HG03139 (cell line): ENCODE measurements around the gene RPL3.
"Not testable (repeated sequence)": the region's sequence is repeated elsewhere in the genome, so short reads cannot be mapped to it uniquely, and the experiment has no call there.

Experiments
- ATAC-seq: cut with Tn5 transposase; IDR thresholded peaks from one replicate; pipeline ENCODE4 v1.9.1; 2021; ENCODE audit not compliant: unreplicated experiment

Gene RPL3

GRCh38 chr22:39352306-39352891, 33.0 kb upstream of the RPL3 start:
- no peak for ATAC-seq

DNA sequence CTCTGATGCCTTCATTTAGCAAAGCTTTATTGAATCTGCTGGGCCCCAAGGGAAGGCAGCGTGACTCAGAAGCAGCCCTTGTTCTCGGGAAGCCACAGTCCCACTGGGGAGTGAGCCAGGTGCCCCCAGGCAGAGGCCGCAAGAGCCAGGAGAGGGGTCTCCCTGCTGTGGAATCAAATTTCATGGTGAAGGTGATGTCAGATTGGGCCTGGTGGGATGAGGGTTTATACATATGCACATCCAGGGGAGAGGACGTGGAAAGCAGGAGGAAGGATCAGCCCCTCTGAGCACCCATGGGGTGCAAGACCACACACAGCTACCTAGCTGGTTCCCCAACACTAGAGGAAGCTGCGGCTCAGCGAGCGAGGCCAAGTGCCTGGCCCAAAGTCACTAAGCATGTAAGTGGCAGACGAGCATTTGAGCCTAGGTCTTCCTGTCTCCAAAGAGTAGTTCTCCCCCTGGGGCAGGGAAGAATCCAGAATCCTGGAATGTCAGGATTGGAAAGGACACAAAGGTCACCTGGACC, 32.3 kb upstream of the RPL3 start:
- no peak for ATAC-seq

GRCh38 chr22:39350757-39351688, 31.6 kb upstream of the RPL3 start:
- ATAC-seq, result no peak

- no peak for ATAC-seq
Observed at GRCh38 chr22:39349967-39350726, 30.7 kb upstream of the RPL3 start, which contains the start of gene SYNGR1. SYNGR1 (plus strand) TSS chr22:39349991; CDS start chr22:39350011, 20 bp downstream.

DNA sequence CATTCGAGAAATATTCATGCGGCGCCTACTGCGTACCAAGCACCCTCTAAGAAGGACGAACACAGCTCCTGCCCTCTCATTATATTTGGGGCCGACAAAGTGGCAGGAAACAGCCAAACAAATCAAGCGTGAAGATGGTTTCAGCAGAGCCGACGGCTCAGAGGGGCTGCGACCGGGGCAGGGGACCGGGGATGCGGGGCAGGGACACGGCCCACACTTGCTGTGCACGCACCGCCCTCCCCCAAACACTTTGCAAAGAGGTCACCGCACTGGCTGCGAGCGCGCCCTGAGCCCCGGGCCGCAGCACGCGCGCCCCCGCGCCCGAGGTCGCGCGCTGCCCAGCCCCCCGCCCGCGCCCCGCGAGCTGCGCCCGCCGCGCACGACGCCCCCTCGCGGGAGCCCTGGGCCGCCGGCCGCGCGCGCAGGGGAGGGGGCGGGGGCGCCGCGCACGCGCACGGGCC, 30.1 kb upstream of the RPL3 start:
- no peak for ATAC-seq

DNA sequence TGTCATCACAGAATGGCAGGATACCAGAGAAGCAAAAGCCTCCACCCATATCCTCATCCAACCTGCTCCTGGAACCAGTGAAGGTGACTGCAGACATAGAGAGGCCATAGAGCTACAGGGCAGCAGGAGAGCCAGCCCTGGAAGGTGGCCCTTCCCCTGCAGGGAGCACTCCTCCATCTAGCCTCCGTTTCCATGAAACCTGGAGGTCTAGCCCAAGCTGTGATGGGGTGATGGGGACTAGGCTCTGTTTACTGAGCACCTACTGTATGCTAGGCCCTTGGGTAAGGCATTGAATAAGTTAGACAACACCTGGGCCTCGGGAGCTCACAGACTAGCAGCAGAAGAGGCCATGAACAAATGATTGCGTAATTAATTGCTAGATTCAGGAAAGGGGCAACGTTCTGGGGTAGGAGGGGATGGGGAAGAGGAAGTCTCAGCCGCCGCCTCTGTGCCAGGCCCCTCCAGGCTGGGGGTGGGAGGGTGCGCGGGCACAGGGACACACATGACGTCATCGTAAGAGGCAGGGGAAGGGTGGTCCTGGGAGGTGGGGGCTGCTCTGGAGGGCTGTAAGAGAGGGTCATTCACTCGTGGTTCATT, 29.6 kb upstream of the RPL3 start:
- no peak for ATAC-seq

GRCh38 chr22:39345231-39345630, 25.8 kb upstream of the RPL3 start:
- ATAC-seq, result no peak

DNA sequence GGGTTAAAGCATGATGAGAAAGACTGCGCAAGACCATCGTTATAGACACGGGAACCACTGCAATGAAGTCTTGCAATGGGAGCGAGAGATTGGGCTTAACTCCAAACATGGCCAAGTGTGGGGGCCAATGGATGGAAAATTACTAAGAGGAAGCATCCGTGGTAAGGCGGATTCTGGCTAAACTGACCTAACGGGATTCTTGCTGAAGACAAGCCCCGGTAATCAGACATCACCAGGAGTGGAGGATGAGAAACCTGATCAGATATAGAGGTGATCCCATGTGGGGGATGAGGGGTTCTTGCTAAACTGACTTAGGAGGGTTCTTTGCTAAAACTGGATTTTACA, 24.6 kb upstream of the RPL3 start:
- ATAC-seq, result no peak

DNA sequence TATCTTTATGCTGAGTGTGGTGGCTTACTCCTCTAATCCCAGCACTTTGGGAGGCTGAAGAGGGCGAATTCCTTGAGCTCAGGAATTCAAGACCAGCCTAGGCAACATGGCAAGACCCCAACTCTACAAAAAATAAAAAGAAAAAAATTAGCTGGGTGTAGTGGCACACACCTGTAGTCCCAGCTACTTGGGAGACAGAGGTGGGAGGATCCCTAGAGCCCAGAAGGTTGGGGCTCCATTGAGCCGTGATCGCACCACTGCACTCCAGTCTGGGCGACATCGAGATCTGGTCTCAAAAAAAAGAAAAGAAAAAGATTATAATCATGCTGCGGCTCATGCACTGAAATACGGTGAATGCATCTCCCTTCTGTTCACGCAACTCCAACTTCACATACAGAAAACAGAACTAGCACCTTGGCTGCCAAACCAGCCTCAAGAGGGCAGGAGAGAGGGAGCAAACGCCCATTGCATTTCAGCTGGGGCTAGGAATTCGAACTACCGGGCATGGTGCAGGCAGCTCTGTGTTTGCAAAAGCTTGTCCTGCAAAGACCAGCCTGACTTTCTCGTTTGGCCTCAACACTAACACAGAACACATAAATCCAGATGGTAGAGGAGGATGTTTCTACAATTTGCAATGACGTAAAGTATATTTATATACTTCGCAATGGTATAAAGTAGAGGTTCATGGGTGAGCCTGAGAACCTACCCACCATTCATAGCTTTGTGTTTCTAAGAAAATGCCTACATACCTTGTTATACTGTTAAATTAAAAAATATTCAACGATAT, 24.0 kb upstream of the RPL3 start:
- ATAC-seq, result no peak

DNA sequence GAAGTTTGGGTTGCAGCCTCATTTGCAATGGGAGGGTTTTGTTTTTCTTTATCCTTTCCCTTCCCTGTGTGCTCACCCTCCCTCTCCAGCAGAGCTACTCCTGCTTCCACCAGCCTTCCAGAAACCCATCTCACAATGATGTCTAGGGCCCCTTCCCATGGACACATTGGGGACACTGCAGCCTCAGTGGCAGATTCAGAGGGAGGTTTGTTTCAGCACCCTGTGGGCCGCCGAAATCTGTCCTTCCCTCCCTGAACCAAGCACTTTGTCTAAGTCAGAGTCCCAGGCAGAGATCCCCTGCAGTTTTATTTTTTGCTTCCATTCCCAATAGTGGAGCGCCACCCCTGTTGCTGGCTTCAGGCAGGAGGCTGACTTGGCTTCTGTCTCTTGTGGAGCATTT, 21.8 kb upstream of the RPL3 start:
- ATAC-seq, result no peak

DNA sequence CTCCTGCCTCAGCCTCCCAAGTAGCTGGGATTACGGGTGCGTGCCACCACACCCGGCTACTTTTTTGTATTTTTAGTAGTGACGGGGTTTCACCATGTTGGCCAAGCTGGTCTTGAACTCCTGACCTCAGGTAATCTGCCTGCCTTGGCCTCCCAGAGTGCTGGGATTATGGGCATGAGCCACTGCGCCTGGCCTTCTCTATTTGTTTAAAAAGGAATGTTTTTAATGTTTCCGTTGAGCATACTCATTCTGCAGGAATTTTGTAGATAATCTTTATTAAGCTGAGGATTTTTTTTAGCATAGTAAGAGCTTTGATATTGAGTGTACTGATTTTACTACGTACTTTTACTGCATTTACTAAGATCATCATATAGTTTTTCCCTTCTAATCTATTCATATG, 20.4 kb upstream of the RPL3 start:
- ATAC-seq, result not testable (repeated sequence)

DNA sequence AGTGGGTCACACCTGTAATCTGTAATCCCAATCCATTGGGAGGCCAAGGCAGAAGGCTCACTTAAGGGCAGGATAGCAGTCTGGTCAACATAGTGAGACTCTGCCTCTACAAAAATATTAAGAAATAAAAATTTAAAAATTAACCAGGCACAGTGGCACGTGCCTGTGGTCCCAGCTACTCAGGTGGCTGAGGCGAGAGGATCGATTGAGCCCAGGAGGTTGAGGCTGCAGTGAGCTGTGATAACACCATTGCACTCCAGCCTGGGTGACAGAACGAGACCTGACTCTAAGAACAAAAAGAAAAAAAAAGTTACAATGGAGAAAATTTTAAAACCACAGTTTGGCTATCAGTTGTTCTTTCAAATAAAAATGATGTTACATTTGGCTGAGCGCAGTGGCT, 17.0 kb upstream of the RPL3 start:
- no peak for ATAC-seq

DNA sequence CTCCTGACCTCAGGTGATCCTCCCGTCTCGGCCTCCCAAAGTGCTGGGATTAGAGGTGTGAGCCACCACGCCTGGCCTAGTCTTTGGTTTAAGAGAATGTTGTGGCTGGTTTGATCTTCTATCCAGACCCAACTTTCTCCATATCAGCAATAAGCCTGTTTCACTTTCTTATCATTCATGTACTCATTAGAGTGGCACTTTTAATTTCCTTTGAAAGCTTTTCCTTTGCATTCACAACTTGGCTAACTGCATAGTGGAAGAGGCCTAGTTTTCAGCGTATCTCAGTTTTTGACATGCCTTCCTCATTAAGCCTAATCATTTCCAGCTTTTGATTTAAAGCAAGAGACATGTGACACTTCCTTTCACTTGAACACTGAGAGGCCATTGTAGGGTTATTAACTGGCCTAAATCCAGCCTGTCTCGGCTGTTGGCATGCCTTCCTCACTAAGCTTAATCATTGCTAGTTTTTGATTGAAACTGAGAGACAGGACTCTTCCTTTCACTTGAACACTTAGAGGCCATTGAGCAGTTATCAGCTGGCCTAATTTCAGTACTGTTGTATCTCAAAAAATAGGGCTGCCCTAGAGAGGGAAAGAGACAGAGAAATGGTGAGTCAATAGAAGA, 13.1 kb upstream of the RPL3 start:
- no peak for ATAC-seq

DNA sequence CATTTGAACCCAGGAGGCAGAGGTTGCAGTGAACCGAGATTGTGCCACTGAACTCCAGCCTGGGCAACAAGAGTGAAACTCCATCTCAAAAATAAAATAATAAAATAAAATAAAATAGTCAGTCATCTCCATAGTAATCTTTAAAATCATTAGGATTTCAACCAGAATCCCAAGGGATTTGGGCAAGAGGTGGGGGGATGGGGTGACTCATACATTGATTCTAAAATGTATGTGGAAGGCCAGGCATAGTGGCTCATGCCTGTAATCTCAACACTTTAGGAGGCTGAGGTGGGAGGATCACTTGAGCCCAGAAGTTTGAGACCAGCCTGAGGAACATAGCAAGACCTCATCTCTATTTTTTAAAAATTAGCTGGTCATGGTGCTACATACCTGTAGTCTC, 11.1 kb upstream of the RPL3 start:
- ATAC-seq, result not testable (repeated sequence)

GRCh38 chr22:39327995-39328754, 8.8 kb upstream of the RPL3 start:
- ATAC-seq, result no peak

DNA sequence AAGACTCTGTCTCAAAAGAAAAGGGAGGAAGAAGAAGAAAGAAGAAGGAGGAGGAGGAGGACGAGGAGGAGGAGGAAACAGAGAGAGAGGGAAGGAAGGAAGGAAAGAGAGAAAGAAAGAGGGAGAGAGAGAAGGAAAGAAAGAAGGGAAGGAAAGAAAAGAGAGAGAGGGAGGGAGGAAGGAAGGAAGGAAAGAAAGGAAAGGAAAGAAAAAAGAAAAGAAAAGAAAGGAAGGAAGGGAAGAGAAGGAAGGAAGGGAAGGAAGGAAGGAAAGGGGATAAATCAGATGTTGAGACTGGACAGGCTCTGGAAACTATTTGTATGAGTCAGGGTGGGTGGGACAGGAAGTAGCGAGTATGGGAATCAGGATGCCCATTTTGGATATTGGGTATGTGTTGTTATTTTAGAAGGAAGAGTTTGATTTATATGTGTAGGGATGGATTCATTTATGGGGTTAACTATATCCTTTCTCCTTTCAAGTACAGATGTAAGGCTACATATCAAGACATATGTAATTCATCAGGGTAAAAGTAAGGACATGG, 6.0 kb upstream of the RPL3 start:
- ATAC-seq, result no peak

DNA sequence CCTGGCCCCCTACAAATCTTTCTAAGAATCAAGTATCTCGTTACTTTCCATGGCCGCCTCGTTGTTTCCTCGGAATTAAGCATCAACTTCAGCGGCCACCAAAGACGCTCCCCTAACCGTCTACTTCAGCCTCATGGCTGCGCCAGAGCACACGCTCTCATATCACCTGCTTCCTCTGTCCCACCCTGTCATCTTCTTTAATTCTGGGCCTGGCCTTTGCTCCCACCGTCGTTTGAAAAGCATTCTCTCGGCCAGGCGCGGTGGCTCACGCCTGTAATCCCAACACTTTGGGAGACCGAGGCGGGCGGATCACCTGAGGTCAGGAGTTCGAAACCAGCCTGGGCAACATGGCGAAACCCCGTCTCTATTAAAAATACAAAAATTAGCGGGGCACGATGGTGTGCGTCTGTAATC, 1.2 kb upstream of the RPL3 start:
- ATAC-seq, result not testable (repeated sequence)

DNA sequence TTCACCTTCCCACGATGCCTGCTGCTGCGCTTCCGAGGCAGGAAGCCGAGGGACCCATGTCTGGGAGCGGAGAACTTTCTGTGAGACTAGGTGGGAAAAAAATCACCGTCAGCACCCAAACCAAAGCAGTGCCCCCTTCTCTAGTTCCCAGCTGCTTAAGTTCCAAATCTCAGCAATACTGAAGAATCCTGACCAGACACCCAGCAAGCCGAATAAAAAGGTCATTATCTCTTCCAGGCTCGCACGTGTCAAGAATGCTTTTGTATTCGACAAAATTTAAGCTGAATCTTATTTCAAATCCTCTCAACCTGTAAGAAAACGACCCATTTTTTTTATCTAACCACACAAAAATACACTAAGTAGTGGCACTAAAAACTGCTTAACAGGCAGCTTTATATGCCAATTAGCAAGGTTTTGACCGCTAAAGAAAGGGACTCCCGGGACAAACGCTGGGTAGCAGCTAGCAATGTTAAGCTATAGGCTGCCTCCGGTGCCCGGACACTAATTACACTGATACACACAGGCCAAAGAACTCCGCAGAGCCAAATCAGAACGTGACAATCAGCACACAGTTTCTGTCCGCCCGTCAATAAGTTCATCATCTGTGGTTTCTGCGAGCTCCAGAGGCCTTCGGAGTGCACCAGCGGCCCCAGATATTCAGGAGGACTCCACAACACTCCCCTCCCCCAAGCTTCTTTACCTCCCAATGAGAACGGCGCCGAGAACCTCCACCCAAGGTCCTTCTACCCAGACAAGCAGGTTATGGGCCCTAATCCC, 728 bp downstream of the RPL3 start:
- ATAC-seq, result no peak
